GM12892 (cell line): ENCODE measurements around the gene WNK2.

Experiments used
- POLR2A ChIP-seq: IDR thresholded peaks from 2 replicates; pipeline ENCODE4 v1.6.1; 2011; ENCODE audit warnings: low read depth, low read length, control low read depth
- POLR2AphosphoS5 ChIP-seq: IDR thresholded peaks from 2 replicates; pipeline ENCODE4 v1.6.1; 2011; ENCODE audit warnings: low read depth, low read length, control low read depth
- TAF1 ChIP-seq: IDR thresholded peaks from 2 replicates; pipeline ENCODE4 v1.6.1; 2011; ENCODE audit warnings: low read depth, mild to moderate bottlenecking, control low read depth, low read length, borderline replicate concordance

DNA sequence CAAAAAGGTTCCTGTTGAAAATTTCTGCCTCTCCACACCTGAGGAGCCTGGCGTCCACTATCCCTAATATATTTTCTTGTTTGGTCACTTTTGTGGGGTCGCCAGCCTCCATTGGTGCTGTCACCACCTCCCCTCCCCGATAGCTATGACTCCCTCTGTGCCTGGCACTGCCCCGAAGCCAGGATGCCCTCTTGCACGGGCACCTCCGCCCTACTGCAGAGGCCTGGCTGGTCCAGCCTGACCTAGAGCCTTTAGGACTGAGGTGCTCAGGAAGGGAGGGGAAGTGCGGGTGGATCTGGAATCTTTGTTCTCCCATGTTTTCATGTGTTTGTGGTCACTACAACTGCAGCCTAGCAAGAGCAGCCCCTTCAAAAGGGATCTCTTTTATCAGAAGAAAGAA lies 62.6 kb downstream of the WNK2 start:
- no peak for TF ChIP-seq POLR2A
- TF ChIP-seq POLR2AphosphoS5 = no peak
- TF ChIP-seq TAF1 = no peak
